Esophagus squamous epithelium (tissue), 4 donors: ENCODE measurements around the gene STK16.

ENCODE experiments used
- POLR2A ChIP-seq, 4 donors: fragments of 450-650 bp; IDR thresholded peaks; one replicate each; pipeline ENCODE4 v1.6.1; 2017; ENCODE audit warnings: antibody characterized with exemption in 4 of 4, mild to moderate bottlenecking in 4 of 4, moderate library complexity in 3 of 4
- TF ChIP-seq, protein P1 (sequence below), 6 experiments: fragments of 450-650 bp in 4 of 6; fragments of 200-600 bp in 2 of 6; sonication (generic) in 2 of 6; IDR thresholded peaks; one replicate each; pipeline ENCODE4 v1.5.1; 2016 to 2019; ENCODE audit warnings: antibody characterized with exemption in 6 of 6, mild to moderate bottlenecking in 4 of 6, moderate library complexity in 4 of 6

GRCh38 chr2:219252570-219252899, 7.3 kb downstream of the STK16 start:
- TF ChIP-seq, protein P1, sequence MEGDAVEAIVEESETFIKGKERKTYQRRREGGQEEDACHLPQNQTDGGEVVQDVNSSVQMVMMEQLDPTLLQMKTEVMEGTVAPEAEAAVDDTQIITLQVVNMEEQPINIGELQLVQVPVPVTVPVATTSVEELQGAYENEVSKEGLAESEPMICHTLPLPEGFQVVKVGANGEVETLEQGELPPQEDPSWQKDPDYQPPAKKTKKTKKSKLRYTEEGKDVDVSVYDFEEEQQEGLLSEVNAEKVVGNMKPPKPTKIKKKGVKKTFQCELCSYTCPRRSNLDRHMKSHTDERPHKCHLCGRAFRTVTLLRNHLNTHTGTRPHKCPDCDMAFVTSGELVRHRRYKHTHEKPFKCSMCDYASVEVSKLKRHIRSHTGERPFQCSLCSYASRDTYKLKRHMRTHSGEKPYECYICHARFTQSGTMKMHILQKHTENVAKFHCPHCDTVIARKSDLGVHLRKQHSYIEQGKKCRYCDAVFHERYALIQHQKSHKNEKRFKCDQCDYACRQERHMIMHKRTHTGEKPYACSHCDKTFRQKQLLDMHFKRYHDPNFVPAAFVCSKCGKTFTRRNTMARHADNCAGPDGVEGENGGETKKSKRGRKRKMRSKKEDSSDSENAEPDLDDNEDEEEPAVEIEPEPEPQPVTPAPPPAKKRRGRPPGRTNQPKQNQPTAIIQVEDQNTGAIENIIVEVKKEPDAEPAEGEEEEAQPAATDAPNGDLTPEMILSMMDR (IDR thresholded peaks at IDR 0.05) = no peak
- no peak for TF ChIP-seq POLR2A (IDR thresholded peaks at IDR 0.05)
